Suprapubic skin (tissue), 4 donors: Measurements from ENCODE around the gene COL7A1. TPM values are rescaled to one million over a fixed set of nuclear protein-coding genes. Genes with fewer than 3 reads are reported as not detected.

Experiments
- DNase-seq, 2 donors: peaks; one replicate each; pipeline ENCODE4 v3.0.0-alpha.2; 2019; ENCODE audit warnings: low spot score in 2 of 2
- H3K27ac ChIP-seq: fragments of 200-600 bp; sonication (generic); one replicate; pipeline ENCODE4 v1.5.1; 2019
- H3K27me3 ChIP-seq: fragments of 200-600 bp; sonication (generic); one replicate; pipeline ENCODE4 v1.5.1; 2019
- H3K36me3 ChIP-seq: fragments of 200-600 bp; sonication (generic); one replicate; pipeline ENCODE4 v1.5.1; 2019
- H3K4me1 ChIP-seq: fragments of 200-600 bp; sonication (generic); one replicate; pipeline ENCODE4 v1.5.1; 2019
- H3K4me3 ChIP-seq: fragments of 200-600 bp; sonication (generic); one replicate; pipeline ENCODE4 v1.5.1; 2019; ENCODE audit warnings: mild to moderate bottlenecking
- H3K9me3 ChIP-seq: fragments of 200-600 bp; sonication (generic); one replicate; pipeline ENCODE4 v1.5.1; 2019
- EP300 ChIP-seq: sonication (generic); formaldehyde crosslinking; IDR thresholded peaks from one replicate; pipeline ENCODE4 v1.6.1; 2017; ENCODE audit warnings: antibody characterized with exemption
- POLR2A ChIP-seq, 2 donors: fragments of 450-650 bp; IDR thresholded peaks; one replicate each; pipeline ENCODE4 v1.6.1; 2017; ENCODE audit warnings: antibody characterized with exemption in 2 of 2, mild to moderate bottlenecking in 2 of 2, moderate library complexity in 2 of 2
- POLR2AphosphoS5 ChIP-seq, 3 donors: sonication (generic); formaldehyde crosslinking; IDR thresholded peaks; one replicate each; pipeline ENCODE4 v1.6.1; 2017; ENCODE audit warnings: antibody characterized with exemption in 3 of 3
- WGBS: methylation state at CpG from one replicate; pipeline ENCODE4 v1.1.5; 2018; 5-methylcytosine and 5-hydroxymethylcytosine counted together
- total RNA-seq, 4 donors: library from RNA; depleted of rRNA; stranded (reverse); fragments of >200 nt; gene quantifications; one replicate each; pipeline ENCODE4 v1.1.0, GENCODE V29; 2016
- TF ChIP-seq, protein P1 (sequence below), 2 donors: fragments of 200-600 bp in 1 of 2; fragments of 450-650 bp in 1 of 2; sonication (generic) in 1 of 2; IDR thresholded peaks; one replicate each; pipeline ENCODE4 v1.5.1; 2016 to 2019; ENCODE audit warnings: antibody characterized with exemption in 2 of 2, mild to moderate bottlenecking in 1 of 2, moderate library complexity in 1 of 2

The COL7A1 gene
- total RNA-seq, 4 donors from 2014 or later = 287 to 596 (median 348) TPM

DNA sequence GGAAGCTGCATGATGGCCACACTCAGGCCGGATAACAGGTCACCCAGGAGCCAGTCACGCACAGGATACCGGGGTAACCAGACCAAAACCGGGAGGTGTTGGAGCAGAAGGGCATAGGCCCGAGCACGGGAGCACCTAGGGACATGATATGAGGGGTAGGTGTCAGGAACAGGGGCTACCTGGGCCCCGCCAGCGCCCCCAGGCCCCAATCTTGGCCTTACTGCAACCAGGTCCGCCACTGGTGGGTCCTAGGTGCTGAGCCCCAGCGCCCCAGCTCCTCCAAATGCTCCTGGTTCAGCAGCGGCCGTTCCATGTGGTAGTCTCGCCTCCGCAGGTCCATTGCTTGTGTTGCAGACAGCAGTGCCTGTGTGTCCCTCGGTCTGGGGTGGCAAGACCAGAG is 38.1 kb upstream of the COL7A1 start:
- H3K27ac ChIP-seq = no peak overlapping the region
- H3K36me3 ChIP-seq = peaks cover 48% of the 10 kb centered on the region
- H3K9me3 ChIP-seq = no peaks in the 10 kb centered on the region
- peaks cover 24% of the 10 kb centered on the region for H3K4me1 ChIP-seq
- DNase-seq = no peak
- no peak overlapping the region for H3K4me3 ChIP-seq
- 100% methylated on average over 5 of the region's 15 CpGs for WGBS
- H3K27me3 ChIP-seq = no peaks in the 10 kb centered on the region
- TF ChIP-seq POLR2AphosphoS5 (IDR thresholded peaks at IDR 0.05) = no peak
- TF ChIP-seq POLR2A (IDR thresholded peaks at IDR 0.05) = no peak
- TF ChIP-seq, protein P1, sequence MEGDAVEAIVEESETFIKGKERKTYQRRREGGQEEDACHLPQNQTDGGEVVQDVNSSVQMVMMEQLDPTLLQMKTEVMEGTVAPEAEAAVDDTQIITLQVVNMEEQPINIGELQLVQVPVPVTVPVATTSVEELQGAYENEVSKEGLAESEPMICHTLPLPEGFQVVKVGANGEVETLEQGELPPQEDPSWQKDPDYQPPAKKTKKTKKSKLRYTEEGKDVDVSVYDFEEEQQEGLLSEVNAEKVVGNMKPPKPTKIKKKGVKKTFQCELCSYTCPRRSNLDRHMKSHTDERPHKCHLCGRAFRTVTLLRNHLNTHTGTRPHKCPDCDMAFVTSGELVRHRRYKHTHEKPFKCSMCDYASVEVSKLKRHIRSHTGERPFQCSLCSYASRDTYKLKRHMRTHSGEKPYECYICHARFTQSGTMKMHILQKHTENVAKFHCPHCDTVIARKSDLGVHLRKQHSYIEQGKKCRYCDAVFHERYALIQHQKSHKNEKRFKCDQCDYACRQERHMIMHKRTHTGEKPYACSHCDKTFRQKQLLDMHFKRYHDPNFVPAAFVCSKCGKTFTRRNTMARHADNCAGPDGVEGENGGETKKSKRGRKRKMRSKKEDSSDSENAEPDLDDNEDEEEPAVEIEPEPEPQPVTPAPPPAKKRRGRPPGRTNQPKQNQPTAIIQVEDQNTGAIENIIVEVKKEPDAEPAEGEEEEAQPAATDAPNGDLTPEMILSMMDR (IDR thresholded peaks at IDR 0.05) = no peak
- no peak for TF ChIP-seq EP300

DNA sequence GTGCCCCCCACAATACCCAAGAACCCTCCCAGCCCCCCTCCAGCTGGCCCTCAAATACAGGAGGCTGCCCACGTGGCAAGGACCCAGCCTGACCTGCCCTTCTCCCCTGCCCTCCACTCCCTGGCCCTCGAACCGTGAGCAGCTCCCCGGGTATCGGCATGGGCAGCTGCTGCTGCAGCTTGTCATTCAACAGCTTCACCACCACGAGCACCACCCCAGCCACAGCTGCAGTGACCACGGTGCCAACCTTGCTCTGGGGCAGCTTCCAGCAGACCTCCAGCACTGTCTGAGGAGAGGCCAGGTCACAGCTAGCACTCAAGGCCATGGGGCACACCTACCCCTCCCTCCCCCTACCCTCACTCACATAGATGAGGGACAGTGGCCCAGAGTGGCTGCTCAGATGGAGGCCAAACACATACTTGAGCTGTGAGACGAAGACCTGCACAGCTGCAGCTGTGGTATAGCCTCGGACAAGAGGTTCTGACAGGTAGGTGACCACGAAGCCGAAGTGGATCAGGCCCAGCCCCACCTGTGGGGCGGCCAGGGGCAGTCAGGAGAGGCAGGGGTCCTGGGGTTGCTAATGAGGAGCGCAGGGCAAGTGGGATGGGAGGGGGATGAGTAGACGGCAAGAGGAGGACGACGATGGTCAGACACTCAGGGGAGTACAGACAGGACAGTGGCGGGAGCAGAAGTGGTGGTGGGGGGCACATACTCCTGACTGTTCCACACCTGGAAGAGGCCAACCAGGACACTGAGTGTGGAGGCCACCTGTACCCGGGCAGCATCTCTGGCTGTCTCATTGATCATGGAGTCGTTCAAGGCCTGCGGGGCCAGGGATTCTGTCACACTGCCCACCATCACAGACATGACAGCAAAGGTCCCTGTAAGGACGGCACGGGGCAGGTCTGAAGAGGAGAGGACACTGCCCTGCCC is 36.7 kb upstream of the COL7A1 start:
- TF ChIP-seq POLR2A (IDR thresholded peaks at IDR 0.05) = no peak
- TF ChIP-seq, protein P1 (IDR thresholded peaks at IDR 0.05) = no peak
- no peak for TF ChIP-seq POLR2AphosphoS5 (IDR thresholded peaks at IDR 0.05)
- TF ChIP-seq EP300 = no peak
- Histone ChIP-seq H3K36me3 (peaks cover 63% of the 10 kb centered on the region), H3K27ac (no peak overlapping the region), H3K4me3 (no peak overlapping the region), H3K27me3 (no peaks in the 10 kb centered on the region), H3K4me1 (peaks cover 24% of the 10 kb centered on the region), H3K9me3 (no peaks in the 10 kb centered on the region)
- WGBS = 88% methylated on average over 17 of the region's 22 CpGs
- DNase-seq = no peak

DNA sequence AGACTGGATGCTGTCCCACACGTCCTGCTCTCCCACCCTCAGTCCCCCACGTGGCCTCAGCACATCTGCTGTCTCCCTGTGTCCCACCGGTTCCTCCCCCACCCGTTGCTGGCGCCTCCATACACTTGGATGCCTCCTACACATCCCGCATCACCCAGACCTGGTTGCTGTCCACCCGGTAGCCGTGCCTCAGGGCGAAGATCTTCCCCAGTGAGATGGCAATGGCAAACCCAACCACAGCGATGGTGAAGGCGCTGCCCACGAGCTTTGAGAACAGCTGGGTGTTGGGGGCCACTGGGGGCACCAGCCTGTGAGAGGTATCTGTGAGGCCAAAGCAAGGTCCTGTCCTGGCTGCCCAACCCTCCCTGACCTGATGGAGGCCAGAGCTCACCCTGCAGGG is 35.7 kb upstream of the COL7A1 start:
- no peak for TF ChIP-seq EP300
- TF ChIP-seq POLR2AphosphoS5 (IDR thresholded peaks at IDR 0.05) = no peak
- TF ChIP-seq, protein P1 (IDR thresholded peaks at IDR 0.05) = no peak
- no peak for TF ChIP-seq POLR2A (IDR thresholded peaks at IDR 0.05)
- peaks cover 72% of the 10 kb centered on the region for H3K36me3 ChIP-seq
- no peak for DNase-seq
- peaks cover 18% of the 10 kb centered on the region for H3K4me1 ChIP-seq
- H3K27me3 ChIP-seq = no peaks in the 10 kb centered on the region
- WGBS = 92% methylated on average over 12 of the region's 12 CpGs
- no peak overlapping the region for H3K27ac ChIP-seq
- H3K4me3 ChIP-seq = no peak overlapping the region
- H3K9me3 ChIP-seq = no peaks in the 10 kb centered on the region

DNA sequence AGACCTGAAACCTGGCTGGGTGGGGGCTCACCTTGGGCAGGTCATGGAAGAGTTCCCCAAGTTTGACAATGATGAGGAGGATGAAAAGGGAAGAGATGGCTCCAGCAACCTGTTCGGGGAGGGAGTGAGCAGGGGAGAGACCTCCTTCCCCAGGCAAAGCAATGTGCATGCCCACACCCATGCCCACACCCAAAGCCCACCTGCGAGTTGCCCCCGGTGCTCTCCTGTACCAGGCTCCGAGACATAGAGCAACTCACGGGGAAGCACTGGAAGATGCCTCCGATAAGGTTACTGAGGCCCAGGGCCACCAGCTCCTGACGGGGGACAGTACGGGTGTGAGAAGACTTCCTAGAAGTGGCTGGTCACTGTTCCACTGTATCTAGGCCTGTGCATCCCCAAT is 35.3 kb upstream of the COL7A1 start:
- Histone ChIP-seq H3K36me3 (peaks cover 75% of the 10 kb centered on the region), H3K27ac (no peak overlapping the region), H3K4me1 (peaks cover 14% of the 10 kb centered on the region), H3K4me3 (no peak overlapping the region), H3K27me3 (no peaks in the 10 kb centered on the region), H3K9me3 (no peaks in the 10 kb centered on the region)
- 94% methylated on average over 6 of the region's 8 CpGs for WGBS
- TF ChIP-seq EP300 (no peak), POLR2AphosphoS5 (IDR thresholded peaks at IDR 0.05) (no peak), POLR2A (IDR thresholded peaks at IDR 0.05) (no peak)
- TF ChIP-seq, protein P1 (IDR thresholded peaks at IDR 0.05) = no peak
- DNase-seq = no peak

- Histone ChIP-seq H3K27me3 (no peaks in the 10 kb centered on the region), H3K4me3 (no peak overlapping the region), H3K4me1 (peaks cover 12% of the 10 kb centered on the region), H3K36me3 (peaks cover 80% of the 10 kb centered on the region), H3K27ac (no peak overlapping the region), H3K9me3 (no peaks in the 10 kb centered on the region)
- WGBS = 94% methylated on average over 7 of the region's 12 CpGs
- no peak for TF ChIP-seq POLR2A (IDR thresholded peaks at IDR 0.05)
- no peak for DNase-seq
These were observed 34.8 kb upstream of the COL7A1 start for GRCh38 chr3:48629894-48630293.
